SH-SY5Y (cell line): Measurements from ENCODE around the gene AP5S1.

Experiments used
- GATA2 ChIP-seq: IDR thresholded peaks from 2 replicates; pipeline ENCODE4 v1.6.1; 2011; ENCODE audit warnings: mild to moderate bottlenecking, low read depth, low read length
- GATA3 ChIP-seq: IDR thresholded peaks from 2 replicates; pipeline ENCODE4 v1.6.1; 2011; ENCODE audit warnings: low read depth, mild to moderate bottlenecking, low read length, moderate library complexity

DNA sequence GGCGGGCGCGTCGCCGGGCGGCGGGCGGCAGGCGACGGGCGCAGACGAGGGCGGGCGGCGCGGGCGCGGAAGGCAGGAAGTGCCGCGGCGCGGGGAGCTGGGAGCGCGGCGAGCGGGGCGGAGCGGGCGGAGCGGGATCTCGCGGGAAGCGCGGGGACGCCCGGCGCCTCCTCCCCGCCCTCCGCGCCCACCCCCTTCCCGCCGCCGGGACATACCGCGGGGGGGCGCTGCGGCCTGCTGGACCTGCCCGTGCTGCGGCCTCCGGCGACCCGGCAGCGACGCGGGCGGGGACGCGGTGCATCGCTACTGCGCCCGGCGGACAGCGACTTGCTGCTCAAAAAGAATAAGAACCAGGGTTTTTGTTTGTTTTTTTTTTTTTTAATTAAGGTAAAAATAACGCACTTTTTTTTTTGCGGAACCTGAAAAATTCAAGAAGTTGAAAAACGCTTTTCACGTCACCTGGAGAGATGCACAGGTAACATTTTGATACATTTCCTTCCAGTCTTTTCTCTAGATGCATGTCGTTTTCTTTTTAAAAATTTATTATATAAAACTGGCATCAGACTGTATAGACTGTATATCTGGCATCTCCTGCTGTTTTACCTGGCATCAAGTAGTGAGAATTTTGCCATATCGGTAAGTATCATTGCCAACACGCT, 33.6 kb upstream of the AP5S1 start, which contains the start of gene CENPB:
- TF ChIP-seq GATA3 (no peak), GATA2 (no peak)
